ENCODE measurements around the gene ACAA2. TPM values are rescaled to one million over a fixed set of nuclear protein-coding genes. Genes with fewer than 3 reads are reported as not detected.

Gene ACAA2
- total and polyA plus RNA-seq, 8 donors, result 60.3 to 111 (median 88.1) TPM

- DNase-seq, result no peak
- intact Hi-C loops (cut with DNase I), result no loop called here
These were observed 49.7 kb downstream of the ACAA2 start for GRCh38 chr18:49763590-49763989.

GRCh38 chr18:49762191-49763077, 50.9 kb downstream of the ACAA2 start:
- no peak for DNase-seq
- H3K4me3 ChIP-seq, result no peak overlapping the region
- no peak for TF ChIP-seq CTCF (IDR thresholded peaks at IDR 0.05)
- no peak overlapping the region for H3K27ac ChIP-seq
- intact Hi-C loops (cut with DNase I), result no loop called here
- H3K27me3 ChIP-seq, result no peaks in the 10 kb centered on the region
- no peaks in the 10 kb centered on the region for H3K4me1 ChIP-seq
- no peaks in the 10 kb centered on the region for H3K9me3 ChIP-seq
- H3K36me3 ChIP-seq, result no peaks in the 10 kb centered on the region
- ATAC-seq, result no peak

More at GRCh38 chr18:49763590-49763989, 49.7 kb downstream of the ACAA2 start:
- Histone ChIP-seq H3K9me3 (no peaks in the 10 kb centered on the region), H3K4me1 (no peaks in the 10 kb centered on the region), H3K4me3 (no peak overlapping the region), H3K27ac (no peak overlapping the region), H3K36me3 (no peaks in the 10 kb centered on the region), H3K27me3 (no peaks in the 10 kb centered on the region)
- no peak for ATAC-seq
- TF ChIP-seq CTCF (IDR thresholded peaks at IDR 0.05), result no peak

- DNase-seq (no peak), ATAC-seq (no peak)
- Histone ChIP-seq H3K4me1 (no peaks in the 10 kb centered on the region), H3K27me3 (no peaks in the 10 kb centered on the region), H3K36me3 (no peaks in the 10 kb centered on the region), H3K27ac (no peak overlapping the region), H3K9me3 (no peaks in the 10 kb centered on the region), H3K4me3 (no peak overlapping the region)
- intact Hi-C loops (cut with DNase I), result no loop called here
- TF ChIP-seq CTCF (IDR thresholded peaks at IDR 0.05), result no peak
These were observed 51.6 kb downstream of the ACAA2 start for GRCh38 chr18:49761771-49762170.

GRCh38 chr18:49758263-49758610, 55.1 kb downstream of the ACAA2 start:
- no peak for TF ChIP-seq CTCF (IDR thresholded peaks at IDR 0.05)
- Histone ChIP-seq H3K27ac (no peak overlapping the region), H3K4me3 (no peak overlapping the region), H3K4me1 (no peaks in the 10 kb centered on the region), H3K27me3 (no peaks in the 10 kb centered on the region), H3K9me3 (no peaks in the 10 kb centered on the region), H3K36me3 (no peaks in the 10 kb centered on the region)
- no peak for DNase-seq
- intact Hi-C loops (cut with DNase I), result no loop called here
- no peak for ATAC-seq

- Histone ChIP-seq H3K4me3 (no peak overlapping the region), H3K4me1 (no peaks in the 10 kb centered on the region), H3K27ac (no peak overlapping the region), H3K27me3 (no peaks in the 10 kb centered on the region), H3K36me3 (no peaks in the 10 kb centered on the region), H3K9me3 (no peaks in the 10 kb centered on the region)
- intact Hi-C loops (cut with DNase I), result no loop called here
- DNase-seq, result no peak
- no peak for TF ChIP-seq CTCF (IDR thresholded peaks at IDR 0.05)
- ATAC-seq, result no peak
These were observed 55.6 kb downstream of the ACAA2 start for GRCh38 chr18:49757513-49758262.

Measured in left lung (tissue), 10 donors.